Spleen (tissue), 7 donors: ENCODE measurements around the gene PANK1.

ENCODE experiments used
- POLR2A ChIP-seq, 3 donors: fragments of 450-650 bp; IDR thresholded peaks; one replicate each; pipeline ENCODE4 v1.5.1; 2017; ENCODE audit warnings: antibody characterized with exemption in 3 of 3, mild to moderate bottlenecking in 1 of 3
- POLR2AphosphoS5 ChIP-seq, 3 donors: sonication (generic); formaldehyde crosslinking; IDR thresholded peaks; one replicate each; pipeline ENCODE4 v1.5.1; 2017; ENCODE audit warnings: antibody characterized with exemption in 3 of 3
- TF ChIP-seq, protein P1 (sequence below), 11 experiments: fragments of 200-600 bp in 7 of 11; fragments of 450-650 bp in 4 of 11; sonication (generic) in 4 of 11; IDR thresholded peaks in 8 of 11; conservative IDR thresholded peaks in 3 of 11; 1 replicate in 7 of 11; 2 replicates in 4 of 11; pipeline versions ENCODE4 v1.4.0 to v1.8.0; 2016 to 2021; ENCODE audit warnings: antibody characterized with exemption in 11 of 11, inconsistent platforms in 4 of 11, mild to moderate bottlenecking in 1 of 11
- donor health status: DM: no; HTN: no; CAD: no; lungs with moderate emphysema.
- donor health status: DM: no; HTN: no; CAD: no.
- donor health status: DM: no; HTN: no; CAD: no.

DNA sequence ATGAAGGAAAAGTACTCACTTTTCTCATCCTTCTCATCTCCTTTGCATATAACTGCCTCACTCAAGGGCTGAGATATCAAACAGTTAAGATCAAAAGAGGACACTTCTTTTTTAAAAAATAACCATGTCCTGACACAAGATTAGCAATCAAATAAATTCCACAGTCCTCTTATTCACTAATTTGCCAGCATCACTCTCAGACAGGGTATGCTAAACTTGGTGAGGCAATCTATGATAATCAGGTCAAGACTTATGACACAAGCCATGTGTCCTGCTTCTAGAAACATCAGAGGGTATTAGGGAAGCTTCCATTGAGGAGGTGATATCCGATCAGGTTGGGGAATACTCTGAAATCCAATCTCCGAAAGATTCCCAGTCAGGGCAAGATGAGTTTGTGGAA is 10.4 kb downstream of the PANK1 start:
- TF ChIP-seq, protein P1, sequence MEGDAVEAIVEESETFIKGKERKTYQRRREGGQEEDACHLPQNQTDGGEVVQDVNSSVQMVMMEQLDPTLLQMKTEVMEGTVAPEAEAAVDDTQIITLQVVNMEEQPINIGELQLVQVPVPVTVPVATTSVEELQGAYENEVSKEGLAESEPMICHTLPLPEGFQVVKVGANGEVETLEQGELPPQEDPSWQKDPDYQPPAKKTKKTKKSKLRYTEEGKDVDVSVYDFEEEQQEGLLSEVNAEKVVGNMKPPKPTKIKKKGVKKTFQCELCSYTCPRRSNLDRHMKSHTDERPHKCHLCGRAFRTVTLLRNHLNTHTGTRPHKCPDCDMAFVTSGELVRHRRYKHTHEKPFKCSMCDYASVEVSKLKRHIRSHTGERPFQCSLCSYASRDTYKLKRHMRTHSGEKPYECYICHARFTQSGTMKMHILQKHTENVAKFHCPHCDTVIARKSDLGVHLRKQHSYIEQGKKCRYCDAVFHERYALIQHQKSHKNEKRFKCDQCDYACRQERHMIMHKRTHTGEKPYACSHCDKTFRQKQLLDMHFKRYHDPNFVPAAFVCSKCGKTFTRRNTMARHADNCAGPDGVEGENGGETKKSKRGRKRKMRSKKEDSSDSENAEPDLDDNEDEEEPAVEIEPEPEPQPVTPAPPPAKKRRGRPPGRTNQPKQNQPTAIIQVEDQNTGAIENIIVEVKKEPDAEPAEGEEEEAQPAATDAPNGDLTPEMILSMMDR (IDR thresholded peaks at IDR 0.05 in 8 of 11, conservative IDR thresholded peaks at IDR 0.05 in 3 of 11) = no peak
- no peak for TF ChIP-seq POLR2A (IDR thresholded peaks at IDR 0.05)
- TF ChIP-seq POLR2AphosphoS5 (IDR thresholded peaks at IDR 0.05) = no peak
